ENCODE measurements around the gene ARHGEF17. TPM values are rescaled to one million over a fixed set of nuclear protein-coding genes. Genes with fewer than 3 reads are reported as not detected.
"Not testable (repeated sequence)": the region's sequence is repeated elsewhere in the genome, so short reads cannot be mapped to it uniquely, and the experiment has no call there.

The ARHGEF17 gene, protein sequence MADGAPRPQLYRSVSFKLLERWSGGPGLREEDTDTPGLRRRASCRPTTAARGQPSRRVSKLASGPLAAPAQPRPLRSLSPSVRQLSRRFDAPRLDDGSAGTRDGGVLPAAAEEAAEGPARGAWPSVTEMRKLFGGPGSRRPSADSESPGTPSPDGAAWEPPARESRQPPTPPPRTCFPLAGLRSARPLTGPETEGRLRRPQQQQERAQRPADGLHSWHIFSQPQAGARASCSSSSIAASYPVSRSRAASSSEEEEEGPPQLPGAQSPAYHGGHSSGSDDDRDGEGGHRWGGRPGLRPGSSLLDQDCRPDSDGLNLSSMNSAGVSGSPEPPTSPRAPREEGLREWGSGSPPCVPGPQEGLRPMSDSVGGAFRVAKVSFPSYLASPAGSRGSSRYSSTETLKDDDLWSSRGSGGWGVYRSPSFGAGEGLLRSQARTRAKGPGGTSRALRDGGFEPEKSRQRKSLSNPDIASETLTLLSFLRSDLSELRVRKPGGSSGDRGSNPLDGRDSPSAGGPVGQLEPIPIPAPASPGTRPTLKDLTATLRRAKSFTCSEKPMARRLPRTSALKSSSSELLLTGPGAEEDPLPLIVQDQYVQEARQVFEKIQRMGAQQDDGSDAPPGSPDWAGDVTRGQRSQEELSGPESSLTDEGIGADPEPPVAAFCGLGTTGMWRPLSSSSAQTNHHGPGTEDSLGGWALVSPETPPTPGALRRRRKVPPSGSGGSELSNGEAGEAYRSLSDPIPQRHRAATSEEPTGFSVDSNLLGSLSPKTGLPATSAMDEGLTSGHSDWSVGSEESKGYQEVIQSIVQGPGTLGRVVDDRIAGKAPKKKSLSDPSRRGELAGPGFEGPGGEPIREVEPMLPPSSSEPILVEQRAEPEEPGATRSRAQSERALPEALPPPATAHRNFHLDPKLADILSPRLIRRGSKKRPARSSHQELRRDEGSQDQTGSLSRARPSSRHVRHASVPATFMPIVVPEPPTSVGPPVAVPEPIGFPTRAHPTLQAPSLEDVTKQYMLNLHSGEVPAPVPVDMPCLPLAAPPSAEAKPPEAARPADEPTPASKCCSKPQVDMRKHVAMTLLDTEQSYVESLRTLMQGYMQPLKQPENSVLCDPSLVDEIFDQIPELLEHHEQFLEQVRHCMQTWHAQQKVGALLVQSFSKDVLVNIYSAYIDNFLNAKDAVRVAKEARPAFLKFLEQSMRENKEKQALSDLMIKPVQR (N-terminal part only)
- 13.7 and 67.5 TPM in 2 replicates for total RNA-seq

DNA sequence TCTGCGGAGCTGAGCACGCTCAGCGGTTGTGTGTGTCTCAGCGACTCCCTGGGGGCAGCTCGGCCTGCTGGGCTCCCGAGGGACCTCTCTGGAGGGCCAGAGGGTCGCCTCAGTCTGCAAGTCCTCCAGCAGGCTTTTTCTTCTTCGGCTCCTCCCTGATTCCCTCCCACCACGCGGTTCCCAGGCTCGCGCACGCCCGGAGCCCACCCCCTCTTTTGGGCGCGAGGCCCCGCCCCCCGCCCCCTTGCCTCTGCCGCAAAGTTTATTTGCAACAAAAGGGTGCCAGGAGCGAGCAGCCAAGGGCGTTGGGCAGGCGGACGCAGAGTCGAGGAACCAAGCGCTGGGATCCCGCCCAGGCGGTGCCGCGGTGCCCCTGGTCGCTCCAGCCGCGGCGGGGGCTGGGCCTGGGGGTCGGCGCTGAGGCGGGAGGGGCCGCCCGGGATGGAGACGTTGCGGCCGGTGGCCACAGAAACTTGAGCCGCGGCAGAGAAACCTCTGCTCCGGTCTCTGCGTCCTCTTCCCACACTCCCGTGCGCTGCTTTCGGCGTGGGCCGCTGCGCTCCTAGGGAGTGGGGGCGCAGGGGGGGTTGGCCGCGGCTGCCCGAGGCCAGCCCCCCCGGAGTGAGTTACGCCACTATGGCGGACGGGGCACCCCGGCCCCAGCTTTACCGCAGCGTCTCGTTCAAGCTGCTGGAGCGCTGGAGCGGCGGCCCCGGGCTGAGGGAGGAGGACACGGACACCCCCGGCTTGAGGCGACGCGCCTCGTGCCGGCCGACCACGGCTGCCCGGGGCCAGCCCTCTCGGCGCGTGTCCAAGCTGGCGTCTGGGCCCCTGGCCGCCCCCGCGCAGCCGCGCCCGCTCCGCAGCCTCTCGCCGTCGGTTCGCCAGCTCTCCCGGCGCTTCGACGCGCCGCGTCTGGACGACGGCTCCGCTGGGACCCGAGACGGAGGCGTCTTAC is at the start of gene ARHGEF17:
TSS of gene ARHGEF17 (plus strand) at position 274 of the 958 bp plus-strand sequence. CDS start at position 637, 363 bp downstream.
- DNase-seq (ENCODE audit: low read depth), result peak; percentile 60

DNA sequence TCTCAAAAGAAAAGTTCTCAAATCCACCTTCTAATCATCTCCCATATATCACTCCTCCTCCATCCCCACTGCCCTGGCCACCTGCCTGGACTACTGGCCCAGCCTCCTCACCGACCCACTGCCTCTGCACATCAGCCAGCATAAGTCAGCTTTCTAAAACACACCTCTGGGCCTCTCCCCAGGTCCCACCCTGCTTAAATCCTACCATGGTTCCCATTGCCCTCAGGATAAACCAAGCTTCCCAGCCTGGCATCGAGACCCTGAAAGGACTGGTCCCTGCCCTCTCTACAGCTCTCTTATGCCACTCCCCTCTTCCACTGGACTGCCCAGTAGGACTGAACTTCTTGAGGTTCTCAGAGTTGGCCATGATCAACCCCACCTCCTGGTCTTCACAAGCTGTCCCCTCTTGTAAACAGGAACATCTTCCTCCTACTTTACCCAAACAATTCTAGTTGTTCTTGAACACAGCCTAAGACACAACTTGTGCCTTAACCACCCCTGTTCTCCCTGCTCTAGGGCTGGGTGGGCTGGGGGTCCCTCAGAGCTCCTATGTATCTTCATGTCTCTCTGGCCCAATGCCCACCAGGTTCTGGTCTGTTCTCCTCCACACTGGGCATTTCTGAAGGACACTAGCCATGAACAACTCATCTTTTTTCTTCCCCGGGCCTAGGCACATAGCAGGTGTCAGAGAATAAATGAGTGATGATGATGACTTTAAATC is 48.5 kb upstream of the ARHGEF17 start:
- DNase-seq (ENCODE audit: low read depth), result no peak

DNA sequence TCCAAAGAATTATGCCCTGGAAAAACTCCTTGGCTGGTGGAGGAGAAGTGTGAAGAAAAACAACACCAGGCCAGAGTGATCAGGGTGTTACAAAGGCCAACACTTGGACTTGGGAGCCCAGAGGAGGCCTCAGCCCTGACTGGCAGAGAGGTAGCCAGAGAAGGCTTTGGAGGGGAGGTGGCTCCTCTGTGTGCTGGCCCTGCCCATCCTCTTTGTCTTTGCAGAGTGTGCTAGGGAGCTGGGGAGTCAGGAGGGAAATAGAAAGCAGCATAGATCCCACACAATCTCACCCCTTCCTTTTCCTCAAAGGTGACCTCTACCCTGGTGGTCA is 48.0 kb upstream of the ARHGEF17 start:
- DNase-seq (ENCODE audit: low read depth), result no peak

DNA sequence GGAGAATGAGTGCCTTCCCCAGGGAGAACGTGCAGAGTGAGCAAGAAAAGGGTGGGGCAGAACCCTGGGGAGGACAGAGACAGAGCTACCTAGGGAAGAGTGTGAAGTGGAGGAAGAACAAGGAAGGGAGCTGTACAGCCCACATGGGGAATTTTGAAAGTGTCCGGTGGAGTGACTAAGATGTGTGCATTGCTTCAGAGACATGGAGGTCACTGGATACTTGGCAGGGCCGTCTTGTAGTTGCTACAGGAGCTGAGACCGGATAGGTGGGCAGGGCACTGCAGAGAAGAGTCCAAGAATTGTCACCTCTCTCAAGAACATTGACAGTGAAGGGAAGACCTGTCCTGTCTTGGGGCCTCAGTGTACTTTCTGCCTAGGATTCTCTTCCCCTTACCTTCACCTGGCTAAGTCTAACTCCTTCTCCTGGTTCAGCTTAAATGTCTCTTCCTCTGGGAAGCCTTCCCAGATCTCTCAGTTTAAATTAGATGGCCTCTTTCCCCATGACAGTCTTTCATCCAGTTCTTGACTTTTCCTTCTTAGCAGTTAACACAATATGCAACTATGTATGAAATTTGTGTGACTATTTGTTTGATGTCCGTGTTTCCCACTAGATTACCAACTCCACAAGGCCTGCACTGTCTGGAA is 45.1 kb upstream of the ARHGEF17 start:
- DNase-seq (ENCODE audit: low read depth), result peak; percentile 65

DNA sequence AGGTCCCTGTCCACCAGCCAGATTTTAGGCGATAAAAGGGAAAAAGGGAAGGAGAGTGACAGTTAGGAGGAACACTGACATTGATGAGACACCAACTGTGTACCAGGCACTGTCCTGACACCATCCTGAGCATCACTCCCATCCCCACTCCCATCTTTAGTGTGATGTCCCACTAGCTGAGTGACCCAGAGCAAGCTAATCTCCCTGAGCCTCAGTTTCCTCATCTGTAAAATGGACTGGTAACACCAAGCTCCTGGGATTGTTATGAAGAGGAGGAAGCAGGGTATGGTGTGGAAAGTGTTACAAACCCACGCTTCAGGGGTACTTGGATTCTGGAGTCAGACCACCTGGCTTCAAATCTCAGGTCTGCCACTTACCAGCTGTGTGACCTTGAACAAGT is 44.4 kb upstream of the ARHGEF17 start:
- no peak for DNase-seq (ENCODE audit: low read depth)

DNA sequence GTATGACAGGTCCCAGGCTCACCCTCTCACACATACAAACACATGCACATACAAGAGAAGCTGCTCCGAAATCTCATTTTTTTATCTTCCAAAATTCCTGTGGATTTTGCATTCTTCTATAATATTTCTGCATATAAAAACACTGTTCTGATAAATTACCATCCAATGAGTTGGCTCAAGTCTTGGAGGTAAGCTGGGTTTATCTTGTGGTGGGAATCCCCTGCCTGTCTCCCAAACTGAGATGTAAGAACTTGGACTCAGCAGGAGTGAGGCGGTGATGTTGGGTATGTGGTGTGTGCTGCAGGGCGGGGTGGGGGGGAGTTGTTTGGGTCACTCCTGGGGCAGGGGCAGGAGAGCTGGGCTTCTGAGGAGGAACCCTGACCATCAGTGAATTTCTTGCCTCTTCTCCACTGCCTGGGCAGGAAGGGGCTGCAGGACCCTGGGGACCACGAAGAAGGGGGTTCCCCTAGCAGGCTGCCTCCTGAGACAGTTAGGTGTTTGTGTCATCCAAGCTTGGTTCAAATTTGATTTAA is 42.7 kb upstream of the ARHGEF17 start:
- no peak for DNase-seq (ENCODE audit: low read depth)

DNA sequence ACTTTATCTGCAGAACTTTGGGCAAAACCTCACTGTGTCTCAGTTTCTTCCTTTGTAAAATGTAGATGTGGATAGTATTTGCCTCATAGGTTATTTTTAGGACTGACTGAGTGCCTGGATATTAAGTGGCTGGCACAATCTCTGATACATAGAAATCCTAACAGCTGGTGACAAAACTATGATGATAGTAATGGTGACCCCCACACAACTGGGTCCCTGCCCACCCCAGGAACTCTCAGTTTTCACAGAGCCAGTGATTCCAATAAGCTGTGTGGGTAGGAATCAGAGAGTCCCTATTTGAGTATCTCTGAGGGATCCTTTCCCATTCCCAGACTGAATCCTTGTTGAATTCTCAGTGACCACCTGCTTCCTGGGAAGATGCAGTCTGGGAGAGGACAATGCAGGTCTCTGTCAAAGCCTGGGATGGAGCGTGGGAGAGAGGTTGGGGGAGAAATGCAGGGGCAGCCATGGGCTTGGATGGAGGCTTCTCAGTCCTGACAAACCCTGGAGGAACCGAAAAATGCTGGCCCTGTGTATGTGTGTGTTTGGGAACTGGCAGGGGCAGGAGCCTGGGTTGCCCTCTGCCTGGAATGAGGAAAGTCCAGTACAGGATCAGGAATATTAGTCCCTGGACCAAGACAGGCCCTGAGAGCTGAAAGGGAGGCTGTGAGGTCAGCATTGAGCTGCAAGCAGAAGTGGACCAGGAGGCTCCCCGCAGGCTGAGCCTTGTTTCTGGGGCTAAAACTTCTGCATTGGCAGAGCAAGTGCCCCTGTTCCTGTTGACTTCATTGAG is 42.0 kb upstream of the ARHGEF17 start:
- DNase-seq (ENCODE audit: low read depth), result no peak

DNA sequence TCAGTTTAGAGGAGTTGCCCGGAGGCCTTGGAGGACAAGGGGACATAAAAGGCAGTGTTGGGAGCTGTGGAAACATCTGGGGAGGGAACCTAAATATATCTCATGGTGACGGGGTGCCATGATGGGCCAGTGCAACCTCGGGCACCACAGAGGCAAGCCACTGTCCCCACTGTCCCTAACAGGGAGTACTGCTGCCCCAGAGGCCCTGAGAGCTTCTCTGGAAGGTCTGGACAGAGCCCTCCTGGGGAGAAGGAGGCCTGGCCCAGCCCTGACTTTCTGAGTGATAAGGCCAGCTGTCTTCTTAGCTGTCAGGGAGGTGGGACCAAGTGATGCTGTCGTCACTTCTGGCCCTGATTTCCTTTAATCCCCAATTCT is 41.4 kb upstream of the ARHGEF17 start:
- DNase-seq (ENCODE audit: low read depth), result no peak

DNA sequence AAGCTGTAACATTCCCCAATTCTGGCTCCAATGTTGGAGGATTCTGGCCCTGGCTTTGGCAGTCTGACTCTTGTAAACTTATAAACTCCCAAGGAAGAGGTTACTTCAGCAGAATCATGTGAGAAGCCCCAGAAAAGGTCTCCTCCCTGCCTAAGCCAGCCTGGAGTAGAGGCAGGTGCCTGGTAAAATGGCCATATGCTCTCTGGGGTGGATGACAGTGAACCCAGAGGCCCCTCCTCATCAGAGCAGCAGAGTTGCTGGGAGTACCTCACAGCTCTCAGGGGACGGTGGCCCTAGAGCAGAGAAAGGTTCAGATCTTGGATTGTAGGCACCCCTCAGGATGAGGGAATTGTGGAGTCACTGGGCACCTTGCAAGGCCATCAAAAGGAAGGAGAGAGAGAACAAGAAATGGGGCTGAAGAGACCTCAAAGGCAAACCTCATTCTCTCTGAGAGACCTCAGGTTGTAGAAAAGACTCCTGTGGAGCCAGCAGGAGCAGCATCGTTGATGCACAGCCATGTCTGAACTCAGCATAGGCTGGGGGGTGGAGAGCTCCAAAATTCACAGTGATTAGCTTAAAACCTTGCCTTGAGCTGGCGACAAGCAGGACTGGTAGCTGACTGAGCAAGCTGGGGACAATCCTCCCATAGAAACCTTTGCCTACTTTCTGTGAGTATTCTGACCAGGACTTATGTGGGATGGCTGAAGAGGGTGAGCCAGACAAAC is 40.8 kb upstream of the ARHGEF17 start:
- no peak for DNase-seq (ENCODE audit: low read depth)

DNA sequence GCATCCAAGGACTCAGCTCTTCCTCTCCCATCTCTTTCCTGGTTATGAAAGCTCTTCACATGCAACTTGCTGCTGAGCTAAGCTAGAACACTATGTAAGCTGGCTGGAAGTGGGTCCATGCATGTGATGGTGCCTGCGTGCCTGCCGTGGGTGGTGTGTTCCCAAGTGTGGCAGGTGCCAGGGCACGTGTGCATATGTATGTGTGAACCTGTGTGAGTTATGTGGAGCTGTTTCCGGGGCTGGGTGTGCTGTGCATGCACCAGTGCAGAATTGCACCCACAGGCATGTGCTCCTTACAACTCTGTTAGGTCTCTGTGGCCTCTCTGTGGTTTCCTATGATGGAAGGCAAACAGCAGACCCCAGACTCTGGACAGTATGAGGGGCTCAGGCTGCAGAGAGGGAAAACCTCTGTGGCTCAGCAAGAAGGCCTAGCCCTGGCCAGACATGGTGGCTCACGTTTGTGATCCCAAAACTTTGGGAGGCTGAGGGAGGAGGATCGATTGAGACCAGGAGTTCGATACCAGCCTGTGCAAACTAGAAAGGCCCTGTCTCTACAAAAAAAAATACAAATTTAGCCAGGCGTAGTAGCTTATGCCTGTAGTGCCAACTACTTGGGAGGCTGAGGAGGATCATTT is 40.1 kb upstream of the ARHGEF17 start:
- DNase-seq (ENCODE audit: low read depth), result no peak

DNA sequence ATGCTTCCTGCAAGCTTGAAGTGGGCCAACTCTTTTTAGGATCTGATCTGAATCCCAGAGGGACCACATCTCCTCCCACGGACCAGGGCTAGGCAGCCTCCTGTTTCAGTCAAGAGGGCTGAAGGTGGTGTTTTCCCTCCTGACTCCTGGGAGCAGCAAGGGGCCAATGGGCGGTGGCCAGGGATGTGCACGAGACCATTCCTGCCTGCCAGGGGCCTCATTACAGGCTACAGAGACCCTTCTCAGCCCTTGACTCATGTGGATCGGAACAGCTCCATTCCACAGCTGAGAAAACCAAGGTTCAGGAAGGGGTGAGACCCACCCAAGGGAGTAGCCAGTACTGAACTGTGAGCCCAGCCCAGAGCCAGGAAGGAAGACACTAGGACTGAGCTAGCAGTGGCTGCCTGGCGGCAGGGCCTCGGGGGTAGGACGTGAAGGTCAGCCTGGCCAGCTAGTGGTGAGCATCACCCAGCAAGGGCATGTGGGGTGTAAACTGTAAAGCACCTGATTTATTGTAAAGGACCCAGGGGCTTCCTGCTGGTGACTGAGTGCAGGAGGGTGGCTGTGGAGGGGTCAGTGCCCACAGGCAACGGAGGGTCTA is 39.3 kb upstream of the ARHGEF17 start:
- DNase-seq (ENCODE audit: low read depth), result no peak

DNA sequence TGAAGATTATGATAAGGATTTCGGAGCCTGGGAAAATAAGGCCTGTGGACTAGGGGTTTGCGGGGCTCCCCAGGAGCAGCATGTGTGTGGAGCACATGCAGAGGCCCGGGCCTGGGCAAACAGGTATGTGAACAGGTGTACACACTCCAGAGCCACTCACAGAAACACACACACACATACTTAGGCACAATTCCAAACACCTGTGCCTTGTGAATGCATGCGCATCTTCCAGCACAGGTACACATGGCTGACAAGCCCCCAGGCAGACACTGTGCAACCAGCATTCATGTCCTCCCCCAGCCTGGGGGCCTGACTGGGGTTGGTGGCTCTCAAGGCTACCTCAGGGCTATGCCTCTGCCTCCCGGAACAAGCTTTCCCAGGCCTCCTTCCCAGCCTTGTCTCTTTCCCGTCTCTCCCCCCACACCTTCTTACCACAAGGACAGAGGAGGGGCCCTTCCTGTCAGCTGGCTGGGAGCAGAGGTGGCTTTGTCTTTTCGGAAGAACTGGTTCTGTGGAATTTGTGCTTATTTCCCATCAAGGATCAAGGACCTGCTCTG is 38.5 kb upstream of the ARHGEF17 start:
- DNase-seq (ENCODE audit: low read depth), result no peak

DNA sequence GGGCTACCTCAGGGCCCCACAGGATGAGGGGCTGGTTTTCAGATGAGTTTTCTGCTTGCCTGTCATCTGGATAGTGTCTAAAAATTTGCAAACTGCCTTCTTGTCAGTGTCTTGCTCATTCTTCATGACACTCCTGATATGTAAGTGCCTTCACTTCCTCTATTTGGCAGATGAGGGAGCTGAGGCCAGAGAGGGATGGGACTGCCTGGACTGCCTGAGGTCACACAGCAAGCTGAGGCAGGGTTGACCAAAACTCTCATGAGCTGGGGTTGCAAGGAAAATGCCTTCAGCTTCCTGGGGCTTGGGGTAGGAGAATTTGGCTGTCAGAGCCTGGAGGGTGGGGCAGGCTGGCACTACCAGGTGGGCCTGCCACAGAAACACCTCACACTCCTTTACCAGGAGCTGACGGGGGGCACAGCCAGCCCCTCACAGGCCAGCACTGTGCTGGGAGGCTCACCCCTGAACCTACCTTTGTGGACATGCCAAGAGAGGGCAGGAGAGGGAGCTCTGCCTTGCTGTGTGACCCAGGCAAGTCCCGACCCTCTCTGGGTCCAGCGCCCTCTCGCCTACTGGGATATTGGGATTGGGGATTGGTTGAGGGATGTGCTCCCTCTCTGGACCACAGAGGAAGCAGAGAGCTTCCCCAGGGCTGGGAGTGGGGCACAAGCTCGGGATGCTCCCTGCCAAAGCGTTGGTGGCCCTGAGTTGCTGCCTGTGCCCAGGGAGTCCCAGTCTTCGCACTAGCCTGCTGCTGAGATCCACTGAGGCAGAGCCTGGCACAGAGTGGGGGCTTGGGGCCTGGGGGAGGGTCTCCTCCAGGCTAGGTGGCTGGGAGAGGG is 37.8 kb upstream of the ARHGEF17 start:
- DNase-seq (ENCODE audit: low read depth), result no peak

DNA sequence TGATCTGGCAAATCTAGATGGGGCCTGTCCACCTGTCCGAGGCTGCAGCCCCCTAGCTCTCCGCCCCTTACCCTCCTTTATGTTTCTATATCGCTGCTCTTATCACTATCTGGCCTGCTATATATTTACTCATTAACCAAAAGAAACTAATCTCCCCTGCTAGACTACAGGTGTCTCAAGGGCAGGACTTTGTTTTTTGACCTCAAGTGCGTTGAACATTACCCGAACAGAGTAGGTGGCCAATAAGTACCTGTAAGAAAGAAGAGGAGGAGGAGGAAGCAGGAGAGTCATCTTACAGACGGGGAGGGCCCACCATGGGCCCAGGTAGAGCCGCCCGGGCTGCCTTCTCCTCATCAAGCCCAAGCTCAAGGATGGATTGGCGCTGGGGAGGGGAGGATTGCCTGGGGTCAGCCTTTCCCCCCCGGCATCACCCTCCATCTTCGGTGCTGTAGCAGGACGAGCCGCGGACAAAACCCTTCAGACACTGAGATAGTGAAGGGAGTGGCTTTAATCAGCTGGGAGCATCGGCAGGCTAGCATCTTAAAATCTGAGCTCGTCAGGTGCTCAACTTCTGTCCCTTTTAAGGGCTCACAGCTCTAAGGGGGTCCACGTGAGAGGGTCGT is 37.1 kb upstream of the ARHGEF17 start:
- no peak for DNase-seq (ENCODE audit: low read depth)

DNA sequence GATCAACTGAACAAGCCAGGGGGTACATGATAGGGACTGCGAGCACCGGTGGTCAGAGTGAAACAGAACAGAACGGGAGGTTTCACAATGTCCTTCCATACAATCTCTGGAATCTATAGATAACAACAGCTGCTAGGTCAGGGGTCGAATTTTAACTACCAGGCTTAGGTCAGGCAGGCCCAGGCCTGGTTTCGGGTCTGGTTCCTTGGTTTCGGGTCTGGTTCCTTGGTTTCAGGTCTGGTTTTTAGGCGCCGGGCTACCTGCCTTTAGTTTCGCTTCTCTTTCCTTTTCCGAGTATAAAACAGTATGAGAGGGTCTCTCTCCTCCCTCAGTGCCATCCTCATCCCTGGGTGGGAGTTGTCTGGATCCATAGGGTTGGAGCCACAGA is 36.6 kb upstream of the ARHGEF17 start:
- not testable (repeated sequence) for DNase-seq (ENCODE audit: low read depth)

All from renal cortical epithelial cell (primary cell).